GM19023 (cell line): ENCODE data around the gene NR4A1.

Experiments
- ATAC-seq: cut with Tn5 transposase; IDR thresholded peaks from one replicate; pipeline ENCODE4 v1.9.1; 2021; ENCODE audit warnings: mild to moderate bottlenecking, moderate library complexity; ENCODE audit not compliant: unreplicated experiment

The NR4A1 gene

DNA sequence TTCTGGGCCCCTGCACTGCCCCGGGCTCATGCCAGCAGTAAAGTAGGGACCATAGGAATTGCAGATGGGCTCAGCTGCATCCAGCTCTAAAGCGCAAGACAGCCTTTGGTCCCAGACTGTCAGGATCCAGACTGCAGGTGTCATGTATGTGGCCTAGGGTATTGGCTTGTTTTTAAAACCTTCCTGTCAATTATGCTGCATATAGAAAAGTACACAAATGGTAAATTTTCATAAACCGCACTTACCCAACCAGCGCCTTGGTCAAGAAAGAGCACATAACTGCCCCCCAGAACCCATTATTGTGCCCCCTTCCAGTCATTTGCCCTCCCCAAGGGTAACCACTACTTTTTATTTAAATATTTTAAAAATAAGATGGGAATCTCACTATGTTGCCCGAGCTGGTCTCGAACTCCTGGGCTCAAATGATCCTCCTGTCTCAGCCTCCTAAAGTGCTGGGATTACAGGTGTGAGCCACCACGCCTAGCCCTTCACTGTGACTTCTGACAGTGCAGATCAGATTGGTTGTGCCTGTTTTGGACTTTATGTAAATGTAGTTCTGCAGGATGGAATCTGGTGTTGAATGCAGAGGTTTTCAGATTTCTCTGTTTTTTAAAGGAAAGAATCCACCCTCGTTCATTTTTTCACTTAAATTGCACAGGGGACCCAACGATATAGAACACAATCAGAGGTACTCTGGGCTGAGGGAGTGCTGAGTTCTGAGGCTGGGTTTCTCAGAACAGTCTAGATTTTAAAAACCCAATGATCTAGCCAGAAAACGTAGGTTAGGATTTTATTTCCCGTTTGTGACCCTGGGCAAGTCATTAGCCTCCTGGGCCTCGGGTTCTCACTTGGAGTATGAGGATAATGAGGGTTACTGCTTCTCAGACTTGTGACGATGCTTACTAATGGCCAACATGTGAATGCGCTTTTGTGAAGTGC lies 6.7 kb downstream of the NR4A1 start:
- ATAC-seq: no peak

DNA sequence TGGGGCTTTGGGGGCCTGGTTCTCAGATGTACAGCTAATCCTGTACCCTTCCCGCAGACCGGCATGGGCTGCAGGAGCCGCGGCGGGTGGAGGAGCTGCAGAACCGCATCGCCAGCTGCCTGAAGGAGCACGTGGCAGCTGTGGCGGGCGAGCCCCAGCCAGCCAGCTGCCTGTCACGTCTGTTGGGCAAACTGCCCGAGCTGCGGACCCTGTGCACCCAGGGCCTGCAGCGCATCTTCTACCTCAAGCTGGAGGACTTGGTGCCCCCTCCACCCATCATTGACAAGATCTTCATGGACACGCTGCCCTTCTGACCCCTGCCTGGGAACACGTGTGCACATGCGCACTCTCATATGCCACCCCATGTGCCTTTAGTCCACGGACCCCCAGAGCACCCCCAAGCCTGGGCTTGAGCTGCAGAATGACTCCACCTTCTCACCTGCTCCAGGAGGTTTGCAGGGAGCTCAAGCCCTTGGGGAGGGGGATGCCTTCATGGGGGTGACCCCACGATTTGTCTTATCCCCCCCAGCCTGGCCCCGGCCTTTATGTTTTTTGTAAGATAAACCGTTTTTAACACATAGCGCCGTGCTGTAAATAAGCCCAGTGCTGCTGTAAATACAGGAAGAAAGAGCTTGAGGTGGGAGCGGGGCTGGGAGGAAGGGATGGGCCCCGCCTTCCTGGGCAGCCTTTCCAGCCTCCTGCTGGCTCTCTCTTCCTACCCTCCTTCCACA lies 7.6 kb downstream of the NR4A1 start:
- ATAC-seq: no peak

DNA sequence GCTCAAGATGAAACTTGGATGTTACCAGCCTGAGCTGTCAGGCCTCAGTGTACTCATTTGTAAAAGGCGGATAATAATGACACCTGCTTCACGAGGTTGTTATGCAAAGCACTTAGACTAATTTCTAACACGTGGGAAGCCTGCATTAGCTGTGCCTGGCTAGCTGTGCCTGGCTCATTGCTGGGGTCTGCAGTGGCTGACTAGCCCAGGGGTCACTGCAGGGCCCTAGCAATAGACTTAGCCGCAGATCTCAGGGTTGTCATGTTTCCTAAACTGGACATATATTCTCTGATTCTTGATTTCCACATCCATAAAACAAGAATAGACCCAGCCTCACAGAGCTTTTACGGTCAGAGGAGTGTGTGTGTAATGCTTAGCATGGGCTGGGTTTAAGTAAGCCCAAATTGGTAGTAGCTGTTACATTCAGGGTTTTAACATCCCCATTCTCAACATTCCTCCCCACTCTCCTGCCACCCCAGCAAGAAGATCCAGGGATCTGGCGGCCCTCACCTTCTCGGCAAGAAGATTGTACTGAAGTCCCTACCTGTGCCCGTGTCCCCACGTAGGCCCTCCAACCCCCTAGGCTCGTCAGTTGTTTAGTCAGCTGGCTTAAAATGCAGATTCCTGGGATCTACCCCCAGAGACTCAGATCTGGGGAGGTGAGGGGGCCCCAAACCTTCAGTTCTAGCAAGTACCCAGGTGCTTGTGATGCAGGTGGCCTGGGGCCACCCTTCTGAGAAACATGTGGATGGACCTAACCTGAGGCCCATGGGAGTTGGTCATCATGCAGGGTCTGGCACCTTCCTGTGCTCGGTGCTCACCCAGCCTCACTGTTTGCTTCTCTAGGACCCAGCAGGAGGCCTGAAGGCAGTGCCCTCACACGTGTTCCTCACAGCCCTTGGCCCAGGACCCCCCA lies 8.6 kb downstream of the NR4A1 start:
- ATAC-seq: no peak

DNA sequence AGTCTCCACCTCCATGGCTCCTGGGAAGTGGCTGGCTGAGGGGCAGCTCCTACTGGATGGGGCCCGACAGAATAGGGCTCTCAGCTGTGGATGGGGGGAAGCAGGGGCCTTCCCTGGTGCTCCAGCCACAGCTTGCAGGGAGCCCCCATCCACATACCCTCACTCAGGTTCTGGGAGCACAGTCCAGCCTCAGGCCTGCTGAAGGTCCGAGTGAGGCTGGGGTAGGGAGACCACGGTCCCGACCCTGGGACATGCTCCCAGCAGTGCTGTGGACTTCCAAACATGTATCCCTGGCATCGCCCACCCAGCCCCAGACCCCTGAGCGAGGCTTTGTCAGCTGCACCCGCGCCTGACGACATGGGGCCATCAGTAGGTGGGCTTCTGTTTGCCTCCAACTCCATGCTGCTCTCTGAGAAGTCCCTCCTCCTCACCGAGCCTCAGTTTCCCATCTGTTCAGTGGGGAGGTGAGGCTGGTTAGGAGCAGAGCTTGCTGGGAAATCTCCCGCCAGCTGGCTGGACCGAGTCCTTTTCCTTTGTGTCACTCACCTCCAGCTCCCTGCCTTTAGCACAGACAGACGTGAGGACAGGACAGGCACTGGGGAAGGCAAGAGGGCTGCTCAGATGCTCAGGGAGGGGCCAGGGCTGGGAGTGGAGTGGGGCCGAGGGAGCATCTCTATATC lies 9.4 kb downstream of the NR4A1 start:
- ATAC-seq: no peak

DNA sequence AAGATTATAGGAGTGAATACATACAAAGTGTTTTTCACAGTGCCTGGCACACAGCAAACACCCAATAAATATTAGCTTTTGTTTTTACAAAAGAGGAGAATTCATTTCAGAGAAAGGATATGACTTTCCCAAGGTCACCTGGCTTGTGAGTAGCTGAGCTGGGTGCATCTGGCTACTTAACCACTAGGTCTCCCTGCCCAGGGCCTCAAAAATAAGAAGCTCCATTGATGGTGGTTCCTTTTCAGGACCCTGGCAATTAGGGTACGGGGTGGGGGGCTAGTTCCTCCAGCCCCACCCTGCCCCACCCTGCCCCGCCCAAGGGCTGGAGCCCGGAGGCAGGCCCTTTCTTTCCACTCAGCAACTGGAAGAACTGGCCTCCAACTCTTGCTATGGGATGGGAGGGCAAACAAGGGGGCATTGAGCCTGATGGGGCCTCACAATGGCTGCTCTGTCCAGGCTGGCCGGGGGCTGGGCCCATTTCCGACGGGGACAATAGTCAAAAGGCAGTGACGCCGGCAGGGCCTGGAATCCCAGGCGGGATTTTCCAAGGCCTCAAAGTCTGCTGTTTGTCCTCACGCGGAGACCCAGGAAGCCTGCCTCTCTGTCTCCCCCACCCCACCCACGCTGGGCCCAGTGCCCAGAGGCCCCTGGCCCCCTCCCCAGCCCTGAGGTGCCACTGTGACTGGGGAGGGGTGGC lies 10.4 kb downstream of the NR4A1 start:
- ATAC-seq: no peak

DNA sequence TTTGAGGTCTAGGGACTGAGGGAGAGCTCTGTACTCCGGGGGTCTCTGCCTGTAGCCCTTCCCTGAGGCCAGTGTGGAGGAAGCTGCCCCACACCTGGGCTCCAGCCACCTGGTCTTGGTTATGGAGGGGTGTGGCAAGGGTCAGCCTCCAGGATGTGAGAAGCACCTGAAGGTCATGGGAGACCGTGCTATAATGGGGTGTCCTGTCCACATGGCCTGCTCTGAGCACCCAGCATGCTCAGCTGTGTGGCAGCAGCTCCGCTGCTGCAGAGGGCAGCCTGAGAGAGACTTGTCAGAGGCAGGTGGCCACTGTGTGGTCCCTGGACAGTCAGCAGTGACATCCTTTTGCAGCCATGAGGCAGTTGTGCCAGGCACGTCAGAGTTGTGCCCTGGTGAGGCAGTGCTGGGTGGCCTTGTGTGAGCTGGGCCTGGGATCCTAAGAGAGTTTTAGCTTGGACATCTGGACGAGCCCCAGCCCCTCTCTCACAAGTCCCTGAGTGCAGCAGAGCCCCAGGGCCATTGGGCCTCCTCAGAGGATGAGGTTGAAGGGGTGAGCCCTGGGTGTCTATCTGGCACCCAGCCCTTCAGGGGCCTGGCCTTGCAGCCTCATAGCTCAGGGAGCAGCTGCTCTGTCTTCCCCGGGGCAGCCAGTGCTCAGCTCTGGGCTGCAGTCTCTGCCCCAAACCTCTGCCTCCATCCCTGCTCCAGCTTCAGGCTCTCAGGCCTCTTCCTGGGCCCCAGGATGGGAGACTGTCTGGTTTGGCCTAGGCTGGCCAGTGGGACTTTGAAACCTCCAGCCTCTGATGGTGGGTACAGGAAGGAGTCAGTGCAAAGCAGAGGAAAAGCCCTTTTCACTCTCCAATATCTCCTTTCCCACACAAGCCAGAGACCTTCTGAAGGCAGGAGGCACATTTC lies 11.2 kb downstream of the NR4A1 start:
- ATAC-seq: no peak

DNA sequence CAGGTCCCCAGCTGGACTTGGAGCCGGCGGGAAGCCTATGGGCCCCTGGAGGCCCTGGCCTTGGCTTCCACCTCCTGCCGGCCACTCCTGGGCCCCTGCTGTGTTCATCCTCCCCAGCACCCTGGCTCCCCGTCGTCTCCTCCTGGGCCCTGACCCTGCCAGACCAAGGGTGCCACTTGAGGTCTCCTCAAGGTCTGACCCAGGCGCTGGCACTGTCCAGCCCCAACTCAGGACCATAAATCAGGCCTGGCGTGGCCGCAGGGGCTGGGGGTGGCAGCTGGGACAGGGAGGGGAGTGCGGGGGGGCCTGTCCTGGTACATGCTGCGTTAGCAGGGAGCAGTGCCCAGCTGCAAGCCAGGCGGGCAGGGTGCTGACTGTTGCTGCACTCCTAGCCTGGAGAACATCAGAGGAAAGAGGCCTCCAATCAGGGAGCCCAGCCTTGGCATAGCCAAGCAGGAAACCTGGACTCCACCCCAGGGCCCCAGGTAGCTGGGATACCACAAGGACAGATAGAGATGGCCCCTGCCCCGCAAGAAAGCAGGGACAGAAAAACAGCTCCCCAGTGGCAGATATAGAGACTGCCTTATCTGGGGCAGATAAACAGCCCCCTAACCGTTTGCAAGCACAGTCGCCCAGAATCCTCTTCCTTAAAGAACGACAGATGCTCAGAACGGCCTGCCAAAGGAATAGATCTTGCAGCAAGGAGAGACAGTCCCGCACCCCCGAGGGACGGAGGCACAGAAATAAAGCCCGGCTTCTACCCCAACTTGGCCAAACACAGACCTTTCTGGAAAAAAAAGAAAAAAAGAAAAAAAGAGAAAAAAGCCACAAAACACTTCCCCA lies 12.1 kb downstream of the NR4A1 start:
- no peak for ATAC-seq

DNA sequence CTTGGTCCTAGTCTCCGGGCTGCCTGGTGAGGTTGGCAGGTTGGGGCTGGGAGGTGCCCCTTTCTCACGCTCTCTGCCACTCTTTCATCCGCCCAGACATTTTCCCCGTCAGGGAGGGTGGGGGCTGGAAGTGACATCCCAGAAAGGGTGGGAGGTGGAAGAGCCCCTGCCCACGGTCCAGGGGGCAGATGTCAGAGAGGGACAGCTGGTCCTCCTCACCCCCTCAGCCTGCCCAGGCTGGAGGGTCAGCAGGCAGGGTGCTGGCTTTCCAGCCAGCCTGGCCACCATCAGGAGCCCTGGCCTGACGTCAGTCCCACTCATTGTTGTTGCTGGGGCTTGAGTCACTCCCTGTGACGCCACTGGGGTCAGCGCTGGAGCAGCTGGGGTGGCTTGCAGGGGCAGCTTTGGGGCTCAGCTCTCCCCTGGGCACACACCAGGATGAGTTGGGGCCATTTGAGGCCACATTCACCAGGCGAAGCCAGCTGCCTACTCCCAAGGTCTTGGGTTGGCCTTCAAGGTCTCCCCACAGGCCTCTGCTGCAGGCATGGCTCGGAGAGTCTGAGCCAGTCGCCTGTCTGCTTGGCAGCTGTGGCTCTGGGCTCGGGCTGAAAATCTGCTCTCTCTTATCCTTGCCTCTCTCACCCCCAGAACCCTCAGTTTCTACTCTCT lies 12.9 kb downstream of the NR4A1 start:
- no peak for ATAC-seq

DNA sequence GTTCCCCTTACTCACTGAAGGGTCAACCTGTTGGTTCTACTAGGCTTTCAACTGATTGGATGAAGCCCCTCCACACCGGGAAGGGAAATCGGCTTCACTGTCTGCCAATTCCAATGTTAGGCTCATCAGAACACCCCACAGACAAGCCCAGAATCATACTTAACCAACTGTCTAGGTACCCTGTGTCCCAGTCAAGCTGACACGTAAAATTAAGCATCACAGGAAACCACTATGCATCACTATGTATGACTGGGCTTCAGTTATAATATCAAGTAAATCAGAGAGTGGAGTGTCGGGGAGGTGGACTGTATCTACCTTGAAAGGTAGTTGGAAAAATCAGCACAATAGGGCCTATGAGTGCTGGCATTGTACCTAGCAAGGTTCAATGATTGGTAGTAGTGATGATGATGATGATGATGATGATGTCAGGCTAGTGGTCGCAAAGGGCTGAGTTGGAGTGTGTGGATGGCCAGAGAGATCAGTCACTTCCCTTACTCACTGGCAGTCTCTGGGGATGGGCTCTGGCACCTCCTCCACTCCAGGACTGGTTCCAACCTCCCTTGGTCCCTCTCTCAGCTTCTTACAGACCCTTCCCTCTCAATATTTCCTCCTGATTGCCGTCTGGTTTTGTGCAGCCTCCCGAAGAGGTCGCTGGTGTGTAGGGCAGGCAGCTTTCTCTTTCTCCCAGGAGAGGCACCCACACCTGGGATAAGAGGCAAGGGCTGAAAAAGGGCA lies 15.3 kb downstream of the NR4A1 start:
- ATAC-seq: no peak

DNA sequence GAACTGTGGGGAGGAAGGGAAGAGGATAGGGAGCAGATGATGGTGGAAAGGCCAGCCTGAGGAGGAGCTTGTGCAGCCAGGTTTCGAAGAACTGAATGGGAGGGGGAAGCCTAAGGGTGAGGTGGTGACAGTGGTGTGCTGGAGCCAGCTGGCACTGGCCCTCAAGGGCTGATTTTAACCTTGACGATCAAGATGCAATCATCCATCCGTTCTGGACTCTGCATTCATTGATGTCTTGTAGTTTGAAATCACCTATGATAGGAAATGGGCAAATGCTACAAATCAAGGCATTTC lies 15.8 kb downstream of the NR4A1 start:
- ATAC-seq: no peak

DNA sequence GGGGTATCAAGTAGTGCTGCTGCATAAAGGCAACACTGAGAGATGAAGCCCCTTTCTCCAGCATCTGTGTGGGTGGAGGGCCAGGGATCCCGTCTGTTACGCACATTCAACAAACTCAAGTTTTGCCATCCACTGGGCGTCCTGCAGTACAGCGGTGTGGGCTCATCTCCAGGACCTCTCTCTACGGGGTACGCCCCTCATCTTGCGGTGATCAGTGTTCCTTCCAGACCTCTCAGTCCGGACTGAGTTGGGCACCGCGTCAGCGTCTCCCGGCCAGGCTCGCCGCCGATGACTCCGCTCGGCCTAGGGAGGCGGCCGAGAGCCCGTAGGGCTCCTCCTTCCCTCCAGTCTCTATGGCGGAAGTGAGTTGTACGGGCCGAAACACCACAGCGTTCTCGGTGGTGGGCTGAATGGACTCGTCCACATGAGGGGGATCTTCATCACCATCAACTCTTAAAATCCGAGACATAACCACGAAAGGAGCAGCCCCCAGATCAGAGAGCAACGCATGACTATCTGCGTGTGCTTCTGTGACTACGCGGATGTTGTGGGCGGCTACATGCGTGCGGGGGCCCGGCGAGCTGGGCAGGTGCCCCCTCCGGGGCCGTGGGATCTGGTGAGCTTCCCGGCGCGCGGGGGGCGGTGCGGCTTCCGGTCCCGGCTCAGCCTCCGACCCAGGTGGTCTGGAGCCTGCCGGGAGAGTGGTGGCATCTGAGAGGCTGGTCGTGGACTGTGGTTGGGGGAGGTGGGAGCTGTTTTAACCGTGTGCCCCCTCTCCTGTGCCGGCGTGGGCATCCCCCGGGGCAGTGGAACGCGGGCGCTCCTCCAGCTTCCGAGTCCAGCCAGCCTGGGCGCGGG lies 18.3 kb downstream of the NR4A1 start, which contains the start of gene ATG101:
Gene ATG101 (plus strand): TSS at position 652 of the 858 bp plus-strand sequence. CDS start 3,673 bp downstream, outside the sequence.
- ATAC-seq: peak; percentile 93

DNA sequence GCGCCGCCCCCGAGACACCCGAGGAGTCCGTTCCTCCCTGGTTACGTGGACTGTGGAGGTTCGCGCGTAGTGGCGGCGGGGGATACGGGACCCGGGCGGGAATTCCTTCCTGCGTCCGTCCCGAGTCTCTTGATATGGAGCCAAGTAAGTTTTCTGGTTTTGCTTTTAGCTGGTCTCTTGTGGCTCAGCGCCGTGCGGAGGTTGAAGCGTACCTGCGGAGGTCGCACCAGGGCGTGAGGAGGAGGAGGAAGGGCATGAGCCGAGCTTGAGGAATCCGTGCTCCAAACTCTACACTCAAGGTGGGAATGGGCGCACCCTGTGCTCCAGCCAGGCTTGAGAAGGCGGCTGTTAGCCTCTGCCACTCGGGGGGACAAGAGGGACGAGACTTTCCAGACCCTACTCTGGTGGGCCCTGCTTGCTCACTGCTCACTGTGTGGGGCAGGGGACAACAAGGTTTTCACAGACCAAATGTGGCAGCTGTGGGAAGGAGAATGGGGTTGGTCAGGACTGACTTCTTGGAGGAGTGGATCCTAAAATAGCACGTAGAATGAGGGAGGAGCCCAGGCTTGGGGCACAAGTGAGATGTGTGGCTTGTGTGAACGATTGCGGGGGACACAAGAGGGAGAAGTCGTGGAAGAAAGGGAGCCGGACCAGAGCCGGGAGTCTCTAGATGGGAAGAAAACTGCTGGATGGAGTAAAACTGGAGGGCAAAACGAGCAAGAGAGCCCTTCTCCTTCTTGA lies 19.1 kb downstream of the NR4A1 start:
- ATAC-seq: peak; percentile 23

DNA sequence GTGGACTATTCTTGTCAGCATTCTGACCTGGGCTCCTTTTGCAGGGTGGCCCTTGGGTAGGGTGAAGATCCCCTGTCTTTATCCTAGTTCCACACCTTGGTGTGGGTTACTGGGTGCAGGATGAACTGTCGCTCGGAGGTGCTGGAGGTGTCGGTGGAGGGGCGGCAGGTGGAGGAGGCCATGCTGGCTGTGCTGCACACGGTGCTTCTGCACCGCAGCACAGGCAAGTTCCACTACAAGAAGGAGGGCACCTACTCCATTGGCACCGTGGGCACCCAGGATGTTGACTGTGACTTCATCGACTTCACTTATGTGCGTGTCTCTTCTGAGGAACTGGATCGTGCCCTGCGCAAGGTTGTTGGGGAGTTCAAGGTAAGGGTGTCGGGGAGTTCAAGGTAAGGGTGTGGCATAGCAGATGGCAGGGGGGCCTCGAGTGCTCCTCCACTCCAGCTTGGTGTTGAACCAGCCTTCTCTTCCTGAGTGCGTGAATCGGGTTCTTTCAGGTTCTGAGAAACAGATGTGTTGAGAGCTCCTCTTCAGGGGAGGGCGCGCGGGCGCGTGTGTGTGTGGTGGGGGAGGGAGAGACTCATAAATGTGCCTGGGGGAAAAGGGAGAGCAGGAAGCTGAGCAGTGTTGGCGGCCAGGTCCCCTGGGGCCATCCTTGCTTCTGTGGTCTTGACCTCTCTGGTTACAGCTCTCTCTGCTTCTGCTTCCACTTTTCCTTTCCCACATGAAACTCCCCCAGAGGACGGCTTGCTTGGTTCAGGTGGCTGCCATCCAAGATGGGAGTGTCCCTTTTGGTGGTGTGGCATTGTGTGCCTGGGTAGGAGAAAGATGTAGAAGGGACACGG lies 22.5 kb downstream of the NR4A1 start:
- no peak for ATAC-seq
